NCI-H128 (cell line): Measurements from ENCODE around the gene INIP.

Experiments
- DNase-seq: peaks from one replicate; lab custom pipeline; 2025; ENCODE audit not compliant: unreplicated experiment; lab: John Stamatoyannopoulos, UW

The INIP gene, protein sequence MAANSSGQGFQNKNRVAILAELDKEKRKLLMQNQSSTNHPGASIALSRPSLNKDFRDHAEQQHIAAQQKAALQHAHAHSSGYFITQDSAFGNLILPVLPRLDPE

DNA sequence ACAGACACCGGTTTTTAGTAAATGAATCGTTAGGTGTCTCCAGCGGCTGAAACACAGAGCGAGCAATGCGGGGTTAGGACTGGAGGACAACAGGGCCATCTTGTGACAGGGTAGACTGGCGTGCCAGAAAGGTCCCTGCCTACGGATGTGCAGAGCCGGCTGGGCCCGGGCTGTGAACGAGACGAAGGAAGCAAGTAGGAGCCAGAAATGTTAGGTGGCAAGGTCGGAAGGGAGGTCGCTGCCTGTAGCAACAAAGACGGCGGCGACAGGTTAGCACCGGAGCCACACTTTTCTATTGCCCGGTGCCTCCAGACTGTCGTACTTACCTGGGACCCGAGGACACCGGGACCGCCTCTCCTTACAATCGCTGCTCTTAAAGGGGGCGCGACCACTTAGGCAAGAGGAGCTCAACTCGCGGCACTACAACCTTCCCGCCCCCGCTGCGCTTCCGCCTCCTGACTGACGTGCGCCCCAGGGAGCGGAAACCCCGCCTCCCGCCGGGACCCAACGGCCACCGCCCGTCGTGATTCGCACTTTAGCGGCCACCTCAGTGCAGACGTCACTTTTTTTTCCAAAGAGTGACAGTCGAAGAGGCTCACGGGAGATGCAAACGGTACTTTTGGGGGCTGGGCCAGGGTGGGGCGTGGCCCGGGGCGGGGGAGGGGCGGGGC lies at the start of gene INIP:
Gene INIP, minus strand, starts transcription at position 457 of the 671 bp plus-strand sequence. CDS start 1,632 bp downstream, outside the sequence.
- DNase-seq, result peak; percentile 91

DNA sequence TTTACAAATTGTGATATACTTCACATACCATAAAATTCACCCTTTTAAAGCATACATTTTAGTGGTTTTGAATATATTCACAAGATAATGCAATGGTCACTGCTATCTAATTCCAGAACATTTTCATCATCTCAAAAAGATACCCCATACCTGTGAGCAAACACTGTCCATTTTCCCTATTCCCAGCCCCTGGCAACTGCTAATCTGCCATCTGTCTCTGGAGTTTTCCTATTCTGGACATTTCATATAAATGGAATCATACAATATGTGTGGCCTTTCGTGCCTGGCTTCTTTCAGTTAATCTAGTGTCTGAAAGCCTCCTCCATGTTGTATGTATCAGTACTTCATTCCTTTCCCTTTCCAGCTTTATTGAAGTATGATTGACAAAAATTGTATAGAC lies 47.4 kb upstream of the INIP start:
- DNase-seq, result no peak

DNA sequence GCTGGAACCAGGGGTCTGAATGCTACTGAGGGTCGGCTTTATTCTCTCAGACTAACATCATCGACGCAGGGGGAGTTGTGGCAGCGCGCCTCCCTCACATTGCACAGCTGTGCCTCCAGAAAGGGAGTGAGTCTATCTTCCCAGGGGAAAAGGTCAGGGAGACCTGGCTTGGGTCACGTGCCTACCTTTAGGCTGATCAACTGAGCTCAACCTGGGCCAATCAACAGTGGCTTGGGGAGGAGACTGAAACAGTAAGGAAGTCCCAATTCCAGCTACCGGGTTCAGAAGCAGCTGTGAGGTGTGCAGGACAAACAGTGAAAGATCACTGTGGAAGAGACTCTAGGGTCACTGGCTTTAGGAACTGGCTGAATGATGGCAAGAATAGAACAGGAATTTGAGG lies 46.9 kb upstream of the INIP start:
- DNase-seq, result no peak

DNA sequence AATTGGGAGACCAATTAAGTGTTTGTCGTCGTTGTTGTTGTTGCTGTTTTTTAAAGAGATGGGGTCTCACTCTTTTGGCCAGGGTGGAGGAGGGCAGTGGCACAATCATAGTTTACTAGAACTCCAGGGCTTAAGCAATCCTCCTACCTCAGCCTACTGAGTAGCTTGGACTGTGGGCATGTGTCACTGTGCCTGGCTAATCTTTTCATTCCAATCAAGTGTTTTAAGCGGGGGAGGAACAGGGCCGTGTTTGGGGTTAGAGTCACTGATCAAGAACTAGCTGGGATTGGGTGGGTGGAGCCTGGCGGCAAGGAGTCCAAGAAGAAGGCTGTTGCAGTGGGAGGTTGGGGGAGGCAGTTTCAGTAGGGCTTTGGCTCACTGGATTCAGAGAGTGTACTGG lies 46.4 kb upstream of the INIP start:
- no peak for DNase-seq

DNA sequence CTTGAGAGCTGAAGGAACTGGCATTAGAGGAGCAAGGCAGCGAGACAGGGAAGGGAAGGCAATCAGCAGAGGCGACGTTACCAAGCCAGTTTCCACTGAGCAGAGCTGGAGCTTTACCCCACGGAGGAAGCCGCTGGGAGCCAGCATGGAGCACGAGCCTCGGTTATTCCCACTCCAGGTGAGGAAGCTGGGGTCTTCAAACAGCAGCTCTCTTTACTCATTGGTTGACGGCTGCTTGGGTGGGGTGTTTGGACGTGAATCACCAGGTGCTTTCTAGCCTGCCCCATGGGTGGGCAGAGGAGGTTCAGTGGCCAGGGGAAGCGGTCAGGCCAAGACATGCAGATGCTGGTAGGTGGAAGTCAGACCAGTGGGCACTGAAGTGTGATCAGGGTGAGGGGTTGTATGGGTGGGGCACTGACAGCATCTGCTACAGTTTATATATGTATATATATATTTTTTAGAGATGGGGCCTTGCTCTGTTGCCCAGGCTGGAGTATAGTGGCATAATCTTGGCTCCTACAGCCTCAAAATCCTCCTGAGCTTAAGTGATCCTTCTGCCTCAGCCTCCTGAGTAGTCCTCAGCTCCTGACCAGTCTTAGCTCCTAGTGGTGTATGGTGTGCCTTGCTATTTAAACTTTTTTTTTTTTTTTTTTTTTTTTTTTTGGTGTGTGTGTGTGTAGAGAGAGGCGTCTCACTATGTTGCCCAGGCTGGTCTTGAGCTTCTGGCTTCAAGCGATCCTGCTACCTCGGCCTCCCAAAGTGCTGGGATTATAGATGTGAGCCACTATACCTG lies 45.0 kb upstream of the INIP start:
- DNase-seq, result no peak

DNA sequence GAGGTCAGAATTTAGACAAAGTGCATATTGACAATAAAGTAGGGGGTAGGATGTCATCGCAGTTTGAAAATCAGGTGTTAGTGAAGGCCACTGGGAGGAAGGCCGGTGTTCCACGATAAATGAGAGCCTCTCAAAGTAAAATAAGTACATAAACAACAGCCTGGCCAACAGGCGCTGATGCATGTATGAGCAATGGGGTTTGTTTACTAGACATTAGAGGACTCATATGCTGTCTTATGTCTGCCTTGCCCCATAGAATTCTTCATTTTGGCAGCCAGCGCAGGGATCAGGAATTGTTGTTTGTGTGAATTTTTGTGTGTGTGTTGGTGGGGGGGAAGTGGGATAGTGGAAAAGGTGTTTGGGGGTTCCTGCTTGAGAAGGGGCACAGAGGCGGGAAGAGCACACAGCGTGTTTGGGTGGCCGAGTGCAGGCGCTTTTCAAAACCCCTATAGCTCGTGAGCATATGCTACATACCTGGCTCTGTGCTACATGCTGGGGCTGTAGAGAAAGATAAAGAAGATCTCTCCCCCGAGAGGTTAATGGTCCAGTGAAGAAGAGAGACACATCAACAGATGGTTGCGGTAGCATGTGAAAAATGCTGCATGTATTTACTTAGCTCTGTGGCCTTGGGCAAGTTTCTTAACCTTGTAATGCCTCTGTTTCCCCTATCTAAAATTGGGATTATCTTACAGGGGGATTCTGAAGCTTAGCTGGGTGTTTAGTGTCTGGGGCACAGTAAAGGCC lies 44.2 kb upstream of the INIP start:
- no peak for DNase-seq

DNA sequence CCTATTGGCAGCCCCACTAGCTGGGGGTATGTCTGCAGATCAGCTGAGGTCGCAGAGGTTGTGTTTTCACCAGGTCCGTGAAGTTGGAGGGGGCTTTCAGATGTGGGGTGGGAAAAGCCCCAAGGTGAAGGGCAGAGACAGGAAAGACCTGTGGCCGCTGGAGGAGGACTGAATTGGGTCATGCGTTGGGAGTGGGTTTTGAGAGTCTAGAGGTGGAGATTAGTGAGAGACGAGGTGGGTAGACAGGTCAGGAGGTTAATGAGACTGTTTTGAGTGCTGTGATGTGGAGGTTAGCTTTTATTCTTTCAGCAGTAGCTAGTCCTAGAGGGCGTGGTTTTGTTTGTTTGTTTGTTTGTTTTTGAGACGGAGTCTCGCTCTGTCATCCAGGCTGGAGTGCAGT lies 42.9 kb upstream of the INIP start:
- no peak for DNase-seq

DNA sequence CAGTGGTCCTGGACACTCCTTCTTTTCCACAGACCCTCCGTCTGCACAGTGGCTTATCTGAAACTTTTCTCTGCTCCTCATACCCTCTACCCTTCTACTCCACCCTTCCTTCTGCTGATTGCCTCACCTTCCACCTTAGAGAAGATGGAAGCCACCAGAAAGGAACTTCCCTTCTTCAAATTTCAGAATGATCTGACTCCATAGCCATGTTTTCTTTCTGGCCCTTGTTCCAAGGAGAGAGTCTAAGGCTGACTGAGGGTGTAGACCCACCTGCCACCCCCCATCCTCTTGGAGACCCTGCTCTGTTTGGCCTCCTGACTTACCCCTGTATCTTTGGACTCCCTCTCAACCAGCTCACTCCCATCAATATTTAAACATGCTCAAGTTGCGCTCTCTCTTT lies 40.0 kb upstream of the INIP start:
- no peak for DNase-seq

DNA sequence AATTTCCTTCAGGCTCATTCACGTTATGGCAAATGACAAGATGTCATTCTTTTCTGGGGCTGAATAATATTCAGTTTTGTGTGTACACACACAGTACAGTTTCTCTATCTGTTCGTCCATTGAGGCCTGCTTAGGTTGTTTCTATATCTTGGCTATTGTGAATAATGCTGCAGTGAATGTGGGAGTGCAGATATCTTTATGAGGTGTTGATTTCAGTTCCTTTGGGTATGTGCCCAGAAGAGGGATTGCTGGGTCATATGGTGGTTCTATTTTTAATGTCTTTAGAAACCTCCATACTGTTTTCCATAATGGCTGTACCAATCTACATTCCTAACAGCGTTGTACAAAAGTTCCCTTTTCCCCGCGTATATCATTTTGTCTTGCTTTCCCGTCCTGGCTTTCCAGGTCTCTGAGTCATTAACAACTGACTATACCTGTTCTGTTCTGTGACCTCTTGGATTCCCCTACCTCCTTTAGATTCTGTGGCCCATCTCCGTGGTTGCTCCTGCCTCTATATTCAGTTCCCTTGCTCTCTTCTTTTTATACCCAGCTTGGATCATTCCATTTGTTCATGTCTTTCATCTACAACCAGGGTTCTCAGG lies 39.5 kb upstream of the INIP start:
- DNase-seq, result no peak

DNA sequence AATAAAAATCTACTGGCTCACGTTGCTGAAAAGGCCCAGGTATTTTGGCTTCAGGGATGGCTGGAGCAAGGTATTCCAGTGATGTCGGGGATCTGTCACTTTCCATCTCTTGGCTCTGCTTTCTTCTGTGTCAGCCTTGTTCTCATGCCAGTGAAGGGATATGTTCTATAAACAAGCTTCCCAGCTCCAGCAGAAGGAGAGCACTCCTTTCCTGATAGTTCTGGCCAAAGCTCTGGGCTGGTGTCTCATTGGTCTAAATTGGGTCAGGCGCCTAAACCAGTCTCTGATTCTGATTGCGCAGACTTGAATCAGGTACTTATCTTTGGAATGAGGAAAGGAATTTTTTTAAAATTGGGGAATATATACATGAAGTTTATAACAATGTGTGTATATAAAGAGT lies 37.8 kb upstream of the INIP start:
- no peak for DNase-seq

DNA sequence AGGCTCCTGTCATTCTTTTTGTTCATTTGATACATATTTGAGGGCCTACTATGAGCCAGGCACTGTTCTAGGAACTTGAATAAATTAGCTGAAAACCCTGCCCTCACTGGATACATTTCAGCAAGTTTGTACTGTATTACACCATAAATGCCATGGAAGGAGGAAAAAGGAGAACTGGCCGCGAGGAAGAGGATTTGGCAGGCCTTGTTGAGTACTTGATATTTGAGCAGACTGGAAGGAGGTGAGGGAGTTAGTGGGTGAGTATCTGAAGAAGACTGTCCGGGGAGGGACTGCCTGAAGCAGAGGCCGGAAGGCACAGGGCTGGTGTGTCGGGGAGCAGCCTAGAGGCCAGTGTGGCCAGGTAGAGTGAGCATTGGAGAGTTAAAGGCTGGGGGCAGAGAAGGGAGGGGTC lies 37.1 kb upstream of the INIP start:
- DNase-seq, result no peak

DNA sequence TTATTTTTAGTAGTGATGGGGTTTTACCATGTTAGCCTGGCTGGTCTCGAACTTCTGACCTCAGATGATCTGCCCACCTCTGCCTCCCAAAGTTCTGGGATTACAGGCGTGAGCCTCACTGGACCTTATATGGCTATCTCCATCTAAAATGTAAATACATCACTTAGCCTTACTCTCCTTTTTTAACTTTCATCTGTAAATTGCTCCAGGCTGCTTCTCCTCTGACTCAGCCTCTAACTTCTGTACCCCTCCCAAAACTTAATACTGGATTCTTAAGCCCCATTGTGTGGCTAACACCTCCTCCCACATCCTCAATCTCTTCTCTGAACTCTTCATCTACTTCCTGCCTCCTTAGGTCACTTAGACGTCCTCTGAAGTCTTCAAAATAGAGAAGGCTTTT lies 36.7 kb upstream of the INIP start:
- no peak for DNase-seq

DNA sequence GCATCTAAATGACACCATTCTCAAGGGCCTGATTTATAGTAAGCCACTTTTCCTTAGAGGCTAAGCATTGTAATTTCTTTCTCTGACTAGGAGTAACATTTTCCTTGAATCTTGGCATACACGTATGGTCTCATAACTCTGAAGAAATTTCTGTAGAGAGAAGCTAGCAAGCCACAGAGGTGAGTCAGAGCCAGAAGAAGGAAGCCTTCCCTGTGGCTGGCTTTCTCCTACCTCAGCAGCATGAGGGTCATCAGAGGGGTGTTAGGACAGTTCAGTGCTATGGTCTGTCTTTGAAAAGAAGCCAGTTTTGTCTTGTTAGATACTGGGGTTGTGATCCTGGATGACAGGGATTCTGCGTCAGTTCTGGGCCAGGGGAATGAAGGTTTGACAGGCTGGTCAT lies 35.8 kb upstream of the INIP start:
- DNase-seq, result no peak

DNA sequence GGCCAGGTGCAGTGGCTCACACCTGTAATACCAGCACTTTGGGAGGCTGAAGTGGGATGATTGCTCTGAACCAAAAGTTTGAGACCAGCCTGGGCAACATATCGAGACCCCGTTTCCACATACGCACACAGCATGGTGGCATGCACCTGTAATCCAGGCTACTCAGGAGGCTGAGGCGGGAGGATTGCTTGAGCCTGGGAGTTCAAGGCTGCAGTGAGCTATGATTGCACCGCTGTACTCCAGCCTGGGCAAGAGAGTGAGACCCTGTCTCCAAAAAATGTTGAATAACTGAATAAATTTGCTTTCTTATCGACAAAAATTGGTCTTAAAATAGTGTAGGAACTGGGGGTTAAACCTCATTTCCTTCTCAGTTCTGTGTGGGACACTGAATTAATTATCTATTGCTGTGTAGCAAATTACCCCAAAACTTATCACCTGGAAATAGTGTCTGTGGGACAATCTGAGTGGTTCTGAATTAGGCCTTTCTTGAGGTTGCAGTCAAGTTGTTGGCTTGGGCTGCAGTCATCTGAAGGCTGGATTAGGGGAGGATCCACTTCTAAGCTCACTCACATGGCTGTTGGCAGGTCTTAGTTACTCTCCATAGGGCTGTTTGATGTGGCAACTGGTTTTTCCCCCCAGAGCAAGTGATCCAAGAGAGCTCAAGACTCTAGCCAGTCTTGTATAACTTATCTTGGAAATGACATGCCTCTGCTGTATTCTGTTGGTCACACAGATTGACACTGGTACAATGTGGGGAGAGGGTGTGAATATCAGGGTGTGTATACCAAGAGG lies 34.6 kb upstream of the INIP start:
- no peak for DNase-seq

DNA sequence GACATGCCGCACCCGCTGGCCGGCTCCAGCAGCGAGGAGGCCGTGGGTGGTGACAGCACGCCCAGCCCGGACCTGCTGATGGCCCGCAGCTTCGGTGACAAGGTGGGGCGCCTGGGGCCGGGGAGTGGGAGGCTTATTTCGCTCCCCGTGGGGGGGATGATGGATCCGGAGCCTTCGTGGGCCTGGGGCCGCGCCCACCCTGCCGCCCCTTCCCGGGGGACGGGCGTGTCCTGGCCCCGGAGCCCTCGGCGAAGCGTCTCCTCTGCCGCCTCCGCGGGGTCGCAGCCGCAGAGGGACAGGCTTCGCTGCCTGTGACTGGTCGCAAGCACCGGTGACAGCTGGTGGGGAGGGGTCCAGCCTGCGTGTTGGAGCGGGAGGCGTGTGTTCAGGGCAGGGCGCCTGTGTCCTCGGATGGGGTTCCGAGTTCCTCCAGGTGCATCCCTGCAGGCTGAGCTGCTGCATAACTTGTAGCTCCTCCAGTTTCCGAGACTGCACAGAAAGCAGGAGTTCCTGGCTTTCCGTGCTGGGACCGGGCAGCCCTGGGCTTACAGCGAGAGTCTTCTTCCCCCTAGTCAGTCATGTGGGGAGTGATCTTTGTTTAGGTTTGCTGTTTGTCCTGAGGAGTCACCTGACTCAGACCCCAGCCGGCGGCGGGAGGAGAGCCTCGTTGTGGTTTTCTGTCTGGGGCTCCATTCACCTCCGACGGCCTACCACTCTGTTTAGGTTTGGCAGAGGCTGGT lies 33.3 kb upstream of the INIP start:
- DNase-seq, result no peak

DNA sequence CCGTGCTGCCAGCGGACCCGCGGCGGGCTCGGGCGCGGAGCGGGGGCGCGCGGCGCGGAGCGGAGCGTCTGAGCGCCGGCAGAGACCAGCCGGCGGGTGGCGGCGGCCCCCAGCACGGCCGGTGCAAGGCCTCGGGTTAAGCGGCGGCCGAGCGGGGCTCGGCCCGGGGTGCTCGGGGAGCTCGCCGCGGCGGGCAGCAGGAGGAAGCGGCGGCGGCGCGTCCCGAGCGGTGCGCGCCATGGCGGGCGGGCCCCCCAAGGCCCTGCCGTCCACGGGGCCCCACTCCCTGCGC lies 32.8 kb upstream of the INIP start:
- no peak for DNase-seq

DNA sequence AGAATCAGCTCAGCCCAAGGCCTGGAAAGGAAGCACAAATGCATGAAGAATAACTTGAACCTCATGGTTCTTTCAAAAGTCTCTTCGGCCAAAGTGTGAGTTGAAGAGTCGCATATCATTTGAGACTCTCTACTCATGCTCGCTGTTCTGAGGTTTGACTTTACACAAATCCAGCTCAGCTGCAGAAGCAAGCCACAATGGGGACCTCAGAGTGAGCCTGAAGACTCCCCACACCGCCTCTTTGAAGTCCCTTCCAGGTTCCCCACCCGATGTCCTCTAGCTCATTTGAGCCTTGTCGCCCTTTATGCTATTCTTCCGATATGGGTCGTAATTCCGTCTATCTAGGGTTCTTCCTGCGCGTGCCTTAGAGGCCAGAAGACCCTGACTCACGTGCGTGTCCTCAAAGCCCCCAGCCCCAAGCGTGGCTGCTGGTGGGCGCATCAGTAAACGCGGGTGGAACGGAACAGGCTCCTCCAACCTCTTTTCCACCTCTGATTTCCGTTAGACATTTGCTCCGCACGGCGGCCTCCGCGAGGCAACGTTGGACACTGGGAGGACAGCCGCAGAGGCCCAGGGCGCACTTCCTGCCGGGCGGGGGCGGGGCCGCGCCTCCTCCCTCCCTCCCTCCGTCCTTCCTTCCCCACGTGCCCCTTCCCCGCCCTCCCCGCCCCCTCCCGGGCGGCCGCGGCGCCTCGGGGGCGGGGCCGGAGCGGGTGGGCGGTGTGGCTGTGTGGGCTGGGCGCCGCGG lies 32.3 kb upstream of the INIP start, which contains the start of gene SNX30:
Gene SNX30, plus strand, starts transcription at position 745 of the 748 bp plus-strand sequence. CDS start 242 bp downstream, outside the sequence.
- DNase-seq, result peak; percentile 61

DNA sequence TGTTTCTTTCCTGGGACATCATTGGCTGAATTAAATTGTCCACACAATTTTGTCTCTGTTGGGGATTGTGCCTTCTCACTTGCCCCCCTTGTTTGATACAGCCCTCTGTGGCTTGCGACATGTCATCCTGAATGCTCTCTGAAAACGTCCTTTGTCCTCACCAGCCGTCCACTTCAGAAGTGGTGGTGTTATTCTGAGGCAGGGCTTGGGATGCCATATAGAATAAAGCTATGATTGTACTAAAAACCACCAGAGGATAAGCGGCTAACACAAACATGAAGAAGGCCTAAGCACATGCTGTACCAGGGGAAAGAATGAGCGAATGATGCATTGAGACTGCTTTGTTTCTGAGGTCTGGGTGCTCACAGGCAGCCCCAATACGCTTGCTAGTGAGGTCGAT lies 29.2 kb upstream of the INIP start:
- no peak for DNase-seq

DNA sequence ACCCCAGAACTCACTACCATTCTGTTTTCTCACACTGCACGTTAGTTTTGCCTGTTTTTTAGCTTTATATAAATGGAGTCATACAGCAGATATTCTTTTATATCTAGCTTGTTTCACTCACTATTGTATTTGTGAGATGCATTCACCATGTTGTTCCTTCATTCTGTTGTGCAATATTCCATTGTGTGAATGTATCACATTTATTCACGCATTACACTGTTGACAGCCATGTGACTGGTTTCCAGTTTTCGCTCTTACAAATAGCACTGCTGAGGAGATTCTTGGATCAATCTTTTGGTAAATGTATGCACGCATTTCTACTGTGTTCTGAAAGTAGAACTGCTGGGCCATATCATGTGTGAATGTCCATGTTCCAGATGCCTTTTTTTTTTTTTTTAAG lies 26.3 kb upstream of the INIP start:
- DNase-seq, result no peak
